Prostate gland (tissue), 2 donors: ENCODE results near the gene GINS2. TPM values are rescaled to one million over a fixed set of nuclear protein-coding genes. Genes with fewer than 3 reads are reported as not detected.

ENCODE experiments used
- DNase-seq: peaks from one replicate; pipeline ENCODE4 v3.0.0-alpha.2; 2019; ENCODE audit warnings: low spot score
- H3K27ac ChIP-seq, 2 donors: fragments of 200-600 bp; sonication (generic); 2 replicates each; pipeline ENCODE4 v1.5.1; 2017 to 2019
- H3K27me3 ChIP-seq: fragments of 200-600 bp; sonication (generic); replicated peaks from 2 replicates; pipeline ENCODE4 v1.5.1; 2019; ENCODE audit not compliant: insufficient read depth
- H3K36me3 ChIP-seq, 2 donors: fragments of 200-600 bp; sonication (generic); 1 replicate in 1 of 2; 2 replicates in 1 of 2; pipeline versions ENCODE4 v1.5.1 to v1.8.1; 2017 to 2019
- H3K4me1 ChIP-seq: fragments of 200-600 bp; sonication (generic); replicated peaks from 2 replicates; pipeline ENCODE4 v1.5.1; 2019
- H3K4me3 ChIP-seq, 2 donors: fragments of 200-600 bp; sonication (generic); 2 replicates each; pipeline ENCODE4 v1.5.1; 2017 to 2019
- H3K9me3 ChIP-seq: fragments of 200-600 bp; sonication (generic); 2 replicates; pipeline ENCODE4 v1.5.1; 2017
- POLR2A ChIP-seq: fragments of 450-650 bp; IDR thresholded peaks from one replicate; pipeline ENCODE4 v1.6.1; 2016; ENCODE audit warnings: antibody characterized with exemption, mild to moderate bottlenecking
- POLR2AphosphoS5 ChIP-seq: sonication (generic); formaldehyde crosslinking; IDR thresholded peaks from one replicate; pipeline ENCODE4 v1.6.1; 2017; ENCODE audit warnings: antibody characterized with exemption
- WGBS: methylation state at CpG from one replicate; pipeline ENCODE4 v1.1.5; 2018; 5-methylcytosine and 5-hydroxymethylcytosine counted together
- intact Hi-C: fragments of 100-400 bp; cut with DNase I; formaldehyde crosslinking; loops from one replicate; pipeline ENCODE4 v1.14.2; 2022
- total RNA-seq, 2 donors: library from RNA; depleted of rRNA; stranded (reverse); fragments of >200 nt; gene quantifications; one replicate each; pipeline ENCODE4 v1.1.0, GENCODE V29; 2016
- TF ChIP-seq, protein P1 (sequence below), 4 experiments: fragments of 200-600 bp in 2 of 4; fragments of 450-650 bp in 2 of 4; sonication (generic) in 2 of 4; IDR thresholded peaks; 1 replicate in 3 of 4; 2 replicates in 1 of 4; pipeline ENCODE4 v1.5.1; 2016 to 2019; ENCODE audit warnings: antibody characterized with exemption in 4 of 4, mild to moderate bottlenecking in 2 of 4, moderate library complexity in 2 of 4

GINS2 gene
- total RNA-seq, 2 donors from 2014 or later, result 4.5 to 6.2 TPM

DNA sequence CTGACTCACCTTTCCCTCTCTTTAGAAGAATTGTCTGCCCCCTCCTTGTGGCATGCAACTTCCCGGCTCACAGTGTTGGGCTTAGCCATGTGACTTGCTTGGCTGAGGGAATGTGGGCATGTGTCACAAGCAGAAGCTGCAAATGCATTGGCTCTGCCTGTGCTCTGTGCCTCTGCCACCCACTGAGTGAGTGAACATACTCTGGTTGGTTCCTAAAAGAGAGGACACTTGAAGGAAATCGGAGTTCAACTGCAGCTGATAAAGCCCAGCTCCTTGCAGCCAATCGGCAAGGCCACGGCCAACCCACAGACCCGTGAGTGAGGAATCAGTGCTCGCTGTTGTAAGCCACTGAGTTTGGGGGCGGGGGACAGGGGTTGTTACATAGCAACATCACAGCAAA lies 10.9 kb upstream of the GINS2 start:
- Histone ChIP-seq H3K36me3 (no peaks in the 10 kb centered on the region), H3K4me1 (no peaks in the 10 kb centered on the region), H3K27me3 (no peaks in the 10 kb centered on the region), H3K9me3 (no peaks in the 10 kb centered on the region), H3K4me3 (no peak overlapping the region), H3K27ac (no peak overlapping the region)
- TF ChIP-seq, protein P1, sequence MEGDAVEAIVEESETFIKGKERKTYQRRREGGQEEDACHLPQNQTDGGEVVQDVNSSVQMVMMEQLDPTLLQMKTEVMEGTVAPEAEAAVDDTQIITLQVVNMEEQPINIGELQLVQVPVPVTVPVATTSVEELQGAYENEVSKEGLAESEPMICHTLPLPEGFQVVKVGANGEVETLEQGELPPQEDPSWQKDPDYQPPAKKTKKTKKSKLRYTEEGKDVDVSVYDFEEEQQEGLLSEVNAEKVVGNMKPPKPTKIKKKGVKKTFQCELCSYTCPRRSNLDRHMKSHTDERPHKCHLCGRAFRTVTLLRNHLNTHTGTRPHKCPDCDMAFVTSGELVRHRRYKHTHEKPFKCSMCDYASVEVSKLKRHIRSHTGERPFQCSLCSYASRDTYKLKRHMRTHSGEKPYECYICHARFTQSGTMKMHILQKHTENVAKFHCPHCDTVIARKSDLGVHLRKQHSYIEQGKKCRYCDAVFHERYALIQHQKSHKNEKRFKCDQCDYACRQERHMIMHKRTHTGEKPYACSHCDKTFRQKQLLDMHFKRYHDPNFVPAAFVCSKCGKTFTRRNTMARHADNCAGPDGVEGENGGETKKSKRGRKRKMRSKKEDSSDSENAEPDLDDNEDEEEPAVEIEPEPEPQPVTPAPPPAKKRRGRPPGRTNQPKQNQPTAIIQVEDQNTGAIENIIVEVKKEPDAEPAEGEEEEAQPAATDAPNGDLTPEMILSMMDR (IDR thresholded peaks at IDR 0.05), result no peak
- TF ChIP-seq POLR2A, result no peak
- 72% methylated on average over 7 of the region's 7 CpGs for WGBS
- no peak for DNase-seq
- intact Hi-C loops, result no loop called here

DNA sequence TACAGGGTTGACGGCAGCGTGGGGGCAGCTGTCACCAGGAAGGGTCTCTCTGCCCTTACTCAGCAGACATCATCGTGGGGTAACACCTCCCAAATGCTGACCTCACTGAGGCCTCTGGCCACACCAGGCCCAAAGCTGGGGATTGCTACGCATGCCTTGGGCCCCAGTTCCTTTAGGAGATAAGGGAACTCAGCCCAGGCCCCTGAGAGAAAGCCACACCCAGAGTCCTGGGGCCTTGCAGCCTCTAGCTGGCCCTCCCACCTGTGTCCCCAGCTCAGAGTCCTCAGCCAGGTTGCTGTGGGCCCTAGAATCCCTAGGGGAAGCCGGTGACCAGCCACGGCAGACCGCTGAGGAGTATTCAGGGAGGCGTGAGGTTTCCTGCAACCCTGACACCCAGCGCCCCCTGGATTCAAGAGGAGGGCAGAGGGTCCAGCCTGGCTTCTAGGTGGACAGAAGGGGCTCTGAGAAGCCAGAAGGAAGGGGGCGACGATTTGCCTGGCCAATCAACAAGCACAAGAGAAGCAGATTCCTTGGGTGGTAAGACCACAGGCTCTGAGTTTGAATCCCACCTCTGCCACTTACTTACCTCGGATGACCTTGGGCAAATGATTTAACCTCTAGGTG lies 10.3 kb upstream of the GINS2 start:
- intact Hi-C loops, result no loop called here
- no peaks in the 10 kb centered on the region for H3K4me1 ChIP-seq
- H3K4me3 ChIP-seq, result no peak overlapping the region
- H3K27me3 ChIP-seq, result no peaks in the 10 kb centered on the region
- H3K27ac ChIP-seq, result no peak overlapping the region
- no peak for DNase-seq
- no peaks in the 10 kb centered on the region for H3K36me3 ChIP-seq
- no peak for TF ChIP-seq POLR2A
- TF ChIP-seq, protein P1 (IDR thresholded peaks at IDR 0.05), result no peak
- no peak for TF ChIP-seq POLR2AphosphoS5
- WGBS, result 77% methylated on average over 12 of the region's 12 CpGs
- H3K9me3 ChIP-seq, result no peaks in the 10 kb centered on the region

DNA sequence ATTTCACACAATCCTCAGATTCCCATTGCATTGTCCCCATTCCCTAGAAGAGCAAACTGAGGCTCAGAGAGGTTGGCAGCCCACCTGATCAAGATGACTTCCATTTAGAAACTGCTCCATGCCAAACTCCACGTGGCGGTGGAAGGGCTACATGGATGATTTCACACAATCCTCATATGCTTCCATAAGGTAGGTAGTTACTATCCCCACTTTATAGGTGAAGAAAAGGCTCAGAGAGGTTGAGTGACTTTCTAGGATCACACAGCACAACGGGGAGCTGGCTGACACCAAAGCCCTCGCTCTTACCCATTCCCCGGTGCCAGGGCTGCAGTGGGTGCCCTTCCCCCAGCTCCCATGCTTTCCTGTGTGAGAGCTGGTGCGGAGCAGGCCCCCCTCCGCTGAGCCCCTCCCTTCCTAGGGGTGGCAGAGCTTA lies 9.7 kb upstream of the GINS2 start:
- no peak for DNase-seq
- WGBS, result 88% methylated on average over 7 of the region's 7 CpGs
- intact Hi-C loops, result no loop called here

DNA sequence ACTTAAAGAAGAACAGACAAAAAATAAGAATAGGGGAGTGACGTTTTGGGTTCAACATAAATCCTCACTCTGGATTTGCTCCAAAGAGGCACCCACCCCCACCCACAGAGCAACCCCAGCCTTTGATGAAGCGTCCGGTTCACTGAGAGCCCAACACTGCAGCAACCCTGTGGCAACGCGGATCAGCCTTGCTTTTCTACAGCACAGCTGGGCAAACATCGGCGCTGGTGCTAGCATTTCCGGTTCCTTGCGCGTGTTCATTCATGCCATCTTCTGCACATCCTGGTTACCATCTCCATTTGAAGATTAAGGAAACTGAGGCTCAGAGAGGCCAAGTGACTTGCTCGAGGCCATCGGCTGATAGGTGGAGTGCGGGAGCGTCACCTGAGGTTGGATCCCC lies 8.7 kb upstream of the GINS2 start:
- no peaks in the 10 kb centered on the region for H3K9me3 ChIP-seq
- TF ChIP-seq POLR2AphosphoS5, result no peak
- no peak for TF ChIP-seq POLR2A
- TF ChIP-seq, protein P1 (IDR thresholded peaks at IDR 0.05), result no peak
- WGBS, result 50% methylated on average over 14 of the region's 14 CpGs
- H3K4me1 ChIP-seq, result no peaks in the 10 kb centered on the region
- no peaks in the 10 kb centered on the region for H3K36me3 ChIP-seq
- intact Hi-C loops, result no loop called here
- H3K4me3 ChIP-seq, result no peak overlapping the region
- H3K27ac ChIP-seq, result no peak overlapping the region
- H3K27me3 ChIP-seq, result no peaks in the 10 kb centered on the region
- DNase-seq, result no peak

More for the DNA sequence above, 9.7 kb upstream of the GINS2 start:
- TF ChIP-seq POLR2A (no peak), POLR2AphosphoS5 (no peak)
- TF ChIP-seq, protein P1 (IDR thresholded peaks at IDR 0.05), result no peak
- H3K4me3 ChIP-seq, result no peak overlapping the region
- H3K27me3 ChIP-seq, result no peaks in the 10 kb centered on the region
- no peaks in the 10 kb centered on the region for H3K36me3 ChIP-seq
- H3K27ac ChIP-seq, result no peak overlapping the region
- no peaks in the 10 kb centered on the region for H3K4me1 ChIP-seq
- H3K9me3 ChIP-seq, result no peaks in the 10 kb centered on the region

DNA sequence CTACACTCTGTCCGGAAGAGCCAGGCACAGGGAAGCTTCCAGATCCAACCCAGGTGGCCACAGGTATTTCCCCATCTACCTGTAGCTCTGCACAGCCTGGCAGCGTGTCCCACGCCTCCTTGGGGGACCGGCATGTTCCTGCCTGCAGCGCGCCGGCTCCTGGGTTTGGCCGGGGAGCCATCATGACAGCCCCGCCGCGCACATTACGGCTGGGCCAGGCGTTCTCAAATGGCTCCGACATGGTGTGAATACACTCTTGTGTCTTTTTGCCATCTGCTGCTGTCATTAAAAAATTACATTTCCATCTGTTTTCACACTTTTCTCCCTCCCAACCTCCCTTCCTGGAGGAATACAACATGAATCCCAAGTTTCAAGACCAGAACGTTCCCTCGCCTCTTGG lies 8.0 kb upstream of the GINS2 start:
- H3K4me1 ChIP-seq, result no peaks in the 10 kb centered on the region
- TF ChIP-seq POLR2A (no peak), POLR2AphosphoS5 (no peak)
- TF ChIP-seq, protein P1 (IDR thresholded peaks at IDR 0.05), result no peak
- no peaks in the 10 kb centered on the region for H3K27me3 ChIP-seq
- intact Hi-C loops, result no loop called here
- no peaks in the 10 kb centered on the region for H3K36me3 ChIP-seq
- no peak for DNase-seq
- H3K9me3 ChIP-seq, result no peaks in the 10 kb centered on the region
- no peak overlapping the region for H3K4me3 ChIP-seq
- 36% methylated on average over 16 of the region's 16 CpGs for WGBS
- no peak overlapping the region for H3K27ac ChIP-seq
